Cardiac atrium fibroblast (primary cell): Measurements from ENCODE around the gene ATP11A. TPM values are rescaled to one million over a fixed set of nuclear protein-coding genes. Genes with fewer than 3 reads are reported as not detected.

ENCODE experiments used
- total RNA-seq: library from RNA; depleted of rRNA; stranded (reverse); fragments of >200 nt; gene quantifications from 2 replicates; pipeline ENCODE4 v1.2.3, GENCODE V29; 2015

Gene ATP11A
- 13.7 and 14.4 TPM in 2 replicates for total RNA-seq

DNA sequence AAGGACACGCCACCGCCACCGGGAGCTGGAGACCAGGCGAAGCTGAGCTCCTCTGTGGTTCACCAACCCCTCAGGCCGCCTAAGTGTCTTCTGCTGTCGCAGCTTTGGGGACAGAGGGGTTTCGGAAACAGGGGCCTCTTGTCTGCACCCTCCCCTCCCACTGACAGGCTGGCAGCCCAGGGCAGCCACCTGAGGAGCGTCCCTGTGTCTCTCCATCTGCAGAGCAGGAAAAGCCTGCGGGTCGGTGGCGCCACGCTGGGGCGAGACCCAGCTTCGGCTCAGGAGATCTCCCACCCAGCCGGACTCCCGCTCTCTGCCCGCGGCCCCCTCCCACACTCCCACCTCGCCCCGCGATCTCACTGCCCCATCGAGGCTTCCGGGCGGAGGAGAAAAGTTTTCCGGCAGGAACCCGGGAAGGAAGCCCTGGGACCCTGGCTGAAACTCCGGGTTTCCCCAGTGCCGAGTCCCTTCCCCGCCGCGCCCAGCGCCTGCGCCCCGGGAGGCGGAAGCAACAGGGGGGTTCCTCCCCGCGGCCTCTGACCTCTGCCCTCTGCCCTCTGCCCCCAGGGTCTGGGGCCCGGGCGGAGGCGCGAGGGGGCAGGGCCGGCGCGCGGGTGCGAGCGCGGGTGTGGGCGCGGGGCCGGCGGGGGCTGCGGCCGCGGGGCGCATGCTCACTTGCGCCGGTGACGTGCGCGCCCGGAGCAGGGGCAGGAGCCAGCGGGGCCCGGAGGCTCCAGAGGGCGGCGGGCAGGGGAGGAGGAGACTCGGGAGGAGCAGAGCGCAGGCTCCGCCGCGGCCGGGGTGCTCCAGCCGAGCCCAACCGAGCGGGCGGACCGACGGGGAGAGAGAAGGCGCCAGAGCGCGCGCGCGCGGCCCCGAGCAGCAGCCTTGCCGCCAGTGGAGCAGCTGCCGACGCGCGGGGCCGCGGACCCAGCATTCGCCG is at the start of gene ATP11A:
Gene ATP11A, plus strand, starts transcription at position 736 of the 943 bp plus-strand sequence. CDS start 379 bp downstream, outside the sequence.

Other genes with a start within 250 kb of the ATP11A start
- 7.8 and 21.7 TPM in 2 replicates for gene TUBGCP3, start 101.9 kb upstream of the ATP11A start, total RNA-seq